Adrenal gland (tissue), 19 donors: ENCODE measurements around the gene CCDC138. TPM values are rescaled to one million over a fixed set of nuclear protein-coding genes. Genes with fewer than 3 reads are reported as not detected.
"Not testable (repeated sequence)": the region's sequence is repeated elsewhere in the genome, so short reads cannot be mapped to it uniquely, and the experiment has no call there.

Experiments used
- DNase-seq, 7 donors: peaks; one replicate each; pipeline ENCODE4 v3.0.0-alpha.2; 2019 to 2020
- H3K27ac ChIP-seq, 5 donors: fragments of 200-600 bp; sonication (generic) in 4 of 5; 1 replicate in 3 of 5; 2 replicates in 2 of 5; pipeline versions ENCODE4 v1.5.1 to v1.8.0; 2016 to 2020; ENCODE audit warnings: mild to moderate bottlenecking in 1 of 5
- H3K27me3 ChIP-seq: fragments of 200-600 bp; 2 replicates; pipeline ENCODE4 v1.8.0; 2021
- H3K36me3 ChIP-seq, 2 donors: fragments of 200-600 bp; replicated peaks in 1 of 2; 1 replicate in 1 of 2; 2 replicates in 1 of 2; pipeline versions ENCODE4 v1.5.1 to v1.8.0; 2018 to 2022
- H3K4me1 ChIP-seq, 2 donors: fragments of 200-600 bp; replicated peaks in 1 of 2; 1 replicate in 1 of 2; 2 replicates in 1 of 2; pipeline versions ENCODE4 v1.5.1 to v1.8.0; 2018 to 2021
- H3K4me3 ChIP-seq, 4 donors: fragments of 200-600 bp; sonication (generic) in 3 of 4; one replicate each; pipeline ENCODE4 v1.5.1; 2016 to 2018
- H3K9me3 ChIP-seq, 3 donors: fragments of 200-600 bp; sonication (generic) in 1 of 3; replicated peaks in 1 of 3; 1 replicate in 2 of 3; 2 replicates in 1 of 3; pipeline versions ENCODE4 v1.5.1 to v1.8.0; 2016 to 2021
- CTCF ChIP-seq, 6 experiments: fragments of 450-650 bp in 4 of 6; fragments of 200-600 bp in 2 of 6; sonication (generic) in 1 of 6; IDR thresholded peaks; 1 replicate in 5 of 6; 2 replicates in 1 of 6; pipeline versions ENCODE4 v1.5.1 to v1.8.0; 2016 to 2021; ENCODE audit warnings: antibody characterized with exemption in 6 of 6, mild to moderate bottlenecking in 2 of 6, moderate library complexity in 1 of 6
- POLR2A ChIP-seq, 2 donors: fragments of 450-650 bp; IDR thresholded peaks; one replicate each; pipeline ENCODE4 v1.6.1; 2017; ENCODE audit warnings: antibody characterized with exemption in 2 of 2, mild to moderate bottlenecking in 2 of 2, moderate library complexity in 1 of 2
- WGBS, 4 donors: extraction: QIAGEN DNeasy Blood & Tissue Kit in 2 of 4; methylation state at CpG; one replicate each; pipeline versions ENCODE4 v1.1.5 to v1.1.7; 2013 to 2017; 5-methylcytosine and 5-hydroxymethylcytosine counted together
- intact Hi-C, 2 donors: fragments of 100-400 bp; cut with DNase I; formaldehyde crosslinking; loops; one replicate each; pipeline versions ENCODE4 v1.14.1 to v1.15.0; 2022 to 2023
- long read RNA-seq, 10 donors: library from polyadenylated mRNA in 3 of 10; unstranded in 2 of 10; stranded (forward) in 1 of 10; transcript quantifications; one replicate each; pipeline ENCODE4 v2.0.0 and lab custom pipeline, GENCODE V29; 2021 to 2026
- polyA plus RNA-seq, 3 donors: library from polyadenylated mRNA; stranded (reverse); fragments of 200-250 nt in 2 of 3; fragments of 350-450 nt in 1 of 3; fragmentation: Illumina TruSeq in 1 of 3; extraction: RNeasy Lipid Tissue Mini Kit (QIAGEN cat#74804) in 1 of 3; gene quantifications; one replicate each; pipeline ENCODE4 v1.2.3, GENCODE V29; 2013 to 2014
- total RNA-seq, 9 donors: library from RNA; depleted of rRNA in 4 of 9; stranded (reverse); fragments of >200 nt in 4 of 9; fragments of 120-200 nt in 1 of 9; fragmentation: NEBNext Ultra II Directional in 1 of 9; extraction: Animal tissue kit (Norgen Biotek cat#: 25700) in 1 of 9; gene quantifications; one replicate each; pipeline versions ENCODE4 v1.1.0 to v1.2.4, GENCODE V29; 2013 to 2023
- donor health status: healthy with polysubstance abuse.
- donor health status: Bipolar disorder and iron deficiency.
- donor health status: DM: yes; HTN: yes; CAD: no.
- donor health status: DM: no; HTN: no; CAD: no.
- donor health status: DM: no; HTN: no; CAD: no.
- donor health status: DM: yes; HTN: yes; CAD: no.

Gene CCDC138
- 1 to 10 TPM; 1.8 to 8.0 (median 2.6) TPM for total RNA-seq
- polyA plus RNA-seq: 1 to 10 TPM; 1.0 to 1.9 (median 1.6) TPM
- long read RNA-seq, donor 1: 0 reads
- long read RNA-seq, donor 2: 0 reads
- long read RNA-seq, donor 3, partial matches to known transcripts: 0 of 1 reads
- long read RNA-seq, donor 3, other reads (novel, unspliced or antisense): 0 of 1 reads
- long read RNA-seq, donor 4, partial matches to known transcripts: 0 of 1 reads
- long read RNA-seq, donor 4, other reads (novel, unspliced or antisense): 1 of 1 reads
- long read RNA-seq, donor 5: 0 reads
- long read RNA-seq, donor 6, partial matches to known transcripts: 0 of 1 reads
- long read RNA-seq, donor 6, other reads (novel, unspliced or antisense): 0 of 1 reads
- long read RNA-seq, donor 7, partial matches to known transcripts: 0 of 1 reads
- long read RNA-seq, donor 7, other reads (novel, unspliced or antisense): 0 of 1 reads
- long read RNA-seq, donor 8: 0 reads
- long read RNA-seq, donor 9: 0 reads
- long read RNA-seq, donor 10: 0 reads

GRCh38 chr2:108786354-108787215 is at the start of gene CCDC138:
Gene CCDC138 (plus strand): TSS chr2:108786771. CDS start chr2:108786823, 52 bp downstream.
- peak within 1 kb of the TSS; percentile 45 to 65 (median 62) for H3K4me3 ChIP-seq
- peaks cover 0 to 30% of the 10 kb centered on the region in 2 donors for H3K36me3 ChIP-seq
- H3K4me1 ChIP-seq: peaks cover 5 to 11% of the 10 kb centered on the region in 2 donors
- TF ChIP-seq CTCF (IDR thresholded peaks at IDR 0.05) (no peak), POLR2A (IDR thresholded peaks at IDR 0.05) (peak; percentile 26 to 60)
- intact Hi-C loops: no loop called here
- no peaks in the 10 kb centered on the region for H3K9me3 ChIP-seq
- WGBS, 4 donors: 0 to 1% (median 0%) methylated on average over 17 to 78 of the region's 78 CpGs
- peak within 1 kb of the TSS; percentile 33 to 86 (median 78) for H3K27ac ChIP-seq
- H3K27me3 ChIP-seq: no peaks in the 10 kb centered on the region
- peak; percentile 86 to 94 (median 90) for DNase-seq

GRCh38 chr2:108757973-108758372 is 28.6 kb upstream of the CCDC138 start:
- H3K27me3 ChIP-seq, H3K9me3 ChIP-seq, H3K27ac ChIP-seq, DNase-seq, intact Hi-C loops, H3K4me1 ChIP-seq, H3K4me3 ChIP-seq: not testable (repeated sequence)
- H3K36me3 ChIP-seq: peaks cover 0 to 40% of the 10 kb centered on the region in 2 donors
- 96 to 99% (median 98%) methylated on average over 9 of the region's 9 CpGs for WGBS, 4 donors

- H3K27ac ChIP-seq, DNase-seq, H3K4me1 ChIP-seq, H3K4me3 ChIP-seq, H3K9me3 ChIP-seq, intact Hi-C loops, H3K27me3 ChIP-seq: not testable (repeated sequence)
- peaks cover 0 to 39% of the 10 kb centered on the region in 2 donors for H3K36me3 ChIP-seq
These were observed 24.0 kb upstream of the CCDC138 start for GRCh38 chr2:108762618-108763017.

GRCh38 chr2:108766671-108767070 is 19.9 kb upstream of the CCDC138 start:
- 93 to 100% (median 95%) methylated on average over 5 of the region's 5 CpGs for WGBS, 4 donors
- H3K9me3 ChIP-seq, H3K4me3 ChIP-seq, intact Hi-C loops, H3K27me3 ChIP-seq, H3K4me1 ChIP-seq, DNase-seq, H3K27ac ChIP-seq: not testable (repeated sequence)
- H3K36me3 ChIP-seq: peaks cover 0 to 33% of the 10 kb centered on the region in 2 donors

- H3K27me3 ChIP-seq, H3K4me3 ChIP-seq, DNase-seq, H3K27ac ChIP-seq, H3K9me3 ChIP-seq, H3K4me1 ChIP-seq, intact Hi-C loops: not testable (repeated sequence)
- 85 to 100% (median 95%) methylated on average over 1 to 2 of the region's 2 CpGs for WGBS, 4 donors
- H3K36me3 ChIP-seq: peaks cover 0 to 42% of the 10 kb centered on the region in 2 donors
These were observed 18.7 kb upstream of the CCDC138 start for GRCh38 chr2:108767859-108768258.

- no peak for TF ChIP-seq CTCF (IDR thresholded peaks at IDR 0.05)
- no peak for TF ChIP-seq POLR2A (IDR thresholded peaks at IDR 0.05)
- H3K27ac ChIP-seq: no peak overlapping the region
- no peaks in the 10 kb centered on the region for H3K27me3 ChIP-seq
- no peak overlapping the region for H3K4me3 ChIP-seq
- 94 to 98% (median 94%) methylated on average over 3 of the region's 3 CpGs for WGBS, 4 donors
- intact Hi-C loops: no loop called here
- H3K4me1 ChIP-seq: no peaks in the 10 kb centered on the region
- peaks cover 0 to 56% of the 10 kb centered on the region in 2 donors for H3K36me3 ChIP-seq
- H3K9me3 ChIP-seq: no peaks in the 10 kb centered on the region
- DNase-seq: no peak
These were observed 10.1 kb upstream of the CCDC138 start for GRCh38 chr2:108776475-108776874.
